Transverse colon (tissue), 4 donors: ENCODE data around the gene GDE1. TPM values are rescaled to one million over a fixed set of nuclear protein-coding genes. Genes with fewer than 3 reads are reported as not detected.

Experiments
- DNase-seq: peaks from one replicate; pipeline ENCODE4 v3.0.0-alpha.2; 2019
- H3K27ac ChIP-seq, 4 donors: fragments of 200-600 bp; sonication (generic); 2 replicates each; pipeline ENCODE4 v1.5.1; 2016 to 2018; ENCODE audit warnings: inconsistent platforms in 4 of 4
- H3K27me3 ChIP-seq: fragments of 200-600 bp; sonication (generic); 2 replicates; pipeline ENCODE4 v1.5.1; 2017; ENCODE audit warnings: inconsistent platforms
- H3K36me3 ChIP-seq, 4 donors: fragments of 200-600 bp; sonication (generic); 2 replicates each; pipeline ENCODE4 v1.5.1; 2017 to 2019; ENCODE audit warnings: inconsistent platforms in 4 of 4
- H3K4me1 ChIP-seq, 4 donors: fragments of 200-600 bp; sonication (generic); 2 replicates each; pipeline ENCODE4 v1.5.1; 2017 to 2020; ENCODE audit warnings: inconsistent platforms in 4 of 4
- H3K4me3 ChIP-seq, 4 donors: fragments of 200-600 bp; sonication (generic); 1 replicate in 1 of 4; 2 replicates in 3 of 4; pipeline versions ENCODE4 v1.5.1 to v1.6.1; 2017 to 2019; ENCODE audit warnings: inconsistent platforms in 4 of 4
- H3K9me3 ChIP-seq, 2 donors: fragments of 200-600 bp; sonication (generic); 2 replicates each; pipeline ENCODE4 v1.5.1; 2017 to 2019; ENCODE audit warnings: inconsistent platforms in 2 of 2
- EP300 ChIP-seq: sonication (generic); formaldehyde crosslinking; IDR thresholded peaks from one replicate; pipeline ENCODE4 v1.6.1; 2017; ENCODE audit warnings: antibody characterized with exemption, low read depth
- POLR2A ChIP-seq: fragments of 450-650 bp; IDR thresholded peaks from one replicate; pipeline ENCODE4 v1.6.1; 2016; ENCODE audit warnings: antibody characterized with exemption, mild to moderate bottlenecking, moderate library complexity
- POLR2AphosphoS5 ChIP-seq, 3 donors: sonication (generic); formaldehyde crosslinking; IDR thresholded peaks; one replicate each; pipeline ENCODE4 v1.6.1; 2016; ENCODE audit warnings: antibody characterized with exemption in 3 of 3
- WGBS, 2 donors: methylation state at CpG; one replicate each; pipeline ENCODE4 v1.1.5; 2018; ENCODE audit warnings: low coverage in 1 of 2; 5-methylcytosine and 5-hydroxymethylcytosine counted together
- in situ Hi-C, 4 donors: fragments of 200-750 bp; cut with MboI; loops; one replicate each; pipeline versions ENCODE4 v1.15.0 to v1.15.1; 2017; ENCODE audit warnings: low sequenced_read_pairs in 3 of 4, low pct_ligation_motif_present in 1 of 4, low pct_unique_long_range_greater_than_20kb in 1 of 4
- intact Hi-C: fragments of 100-400 bp; cut with DNase I; formaldehyde crosslinking; loops from one replicate; pipeline ENCODE4 v1.15.1; 2023; ENCODE audit warnings: low total_unique reads
- total RNA-seq, 4 donors: library from RNA; depleted of rRNA; stranded (reverse); fragments of >200 nt; gene quantifications; one replicate each; pipeline ENCODE4 v1.1.0, GENCODE V29; 2016
- TF ChIP-seq, protein P1 (sequence below), 5 experiments: fragments of 200-600 bp in 3 of 5; fragments of 450-650 bp in 2 of 5; sonication (generic) in 3 of 5; IDR thresholded peaks; 1 replicate in 2 of 5; 2 replicates in 3 of 5; pipeline ENCODE4 v1.5.1; 2016 to 2017; ENCODE audit warnings: antibody characterized with exemption in 5 of 5, inconsistent platforms in 3 of 5, mild to moderate bottlenecking in 2 of 5, moderate library complexity in 1 of 5

Gene GDE1
- total RNA-seq, 4 donors from 2014 or later, result 47.5 to 120 (median 96.8) TPM

DNA sequence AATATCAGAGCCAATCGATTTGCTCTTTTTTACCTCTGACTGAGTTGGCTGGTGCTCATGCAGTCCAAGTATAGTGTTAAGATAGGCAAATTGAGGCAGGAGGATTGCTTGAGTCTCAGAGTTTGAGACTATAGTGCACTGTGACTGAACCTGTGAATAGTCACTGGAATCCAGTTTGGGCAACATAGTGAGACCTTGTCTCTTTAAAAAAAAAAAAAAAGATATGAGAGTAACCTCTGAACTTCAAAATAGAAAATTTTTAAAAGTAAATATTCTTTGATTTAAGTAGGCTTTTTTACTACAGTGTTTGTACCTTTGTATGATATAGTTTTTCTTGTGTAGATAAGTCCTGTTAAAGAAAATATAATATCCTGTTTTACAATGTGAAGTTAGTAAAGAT, 5.3 kb upstream of the GDE1 start:
- no peak for TF ChIP-seq POLR2AphosphoS5 (IDR thresholded peaks at IDR 0.05)
- TF ChIP-seq, protein P1, sequence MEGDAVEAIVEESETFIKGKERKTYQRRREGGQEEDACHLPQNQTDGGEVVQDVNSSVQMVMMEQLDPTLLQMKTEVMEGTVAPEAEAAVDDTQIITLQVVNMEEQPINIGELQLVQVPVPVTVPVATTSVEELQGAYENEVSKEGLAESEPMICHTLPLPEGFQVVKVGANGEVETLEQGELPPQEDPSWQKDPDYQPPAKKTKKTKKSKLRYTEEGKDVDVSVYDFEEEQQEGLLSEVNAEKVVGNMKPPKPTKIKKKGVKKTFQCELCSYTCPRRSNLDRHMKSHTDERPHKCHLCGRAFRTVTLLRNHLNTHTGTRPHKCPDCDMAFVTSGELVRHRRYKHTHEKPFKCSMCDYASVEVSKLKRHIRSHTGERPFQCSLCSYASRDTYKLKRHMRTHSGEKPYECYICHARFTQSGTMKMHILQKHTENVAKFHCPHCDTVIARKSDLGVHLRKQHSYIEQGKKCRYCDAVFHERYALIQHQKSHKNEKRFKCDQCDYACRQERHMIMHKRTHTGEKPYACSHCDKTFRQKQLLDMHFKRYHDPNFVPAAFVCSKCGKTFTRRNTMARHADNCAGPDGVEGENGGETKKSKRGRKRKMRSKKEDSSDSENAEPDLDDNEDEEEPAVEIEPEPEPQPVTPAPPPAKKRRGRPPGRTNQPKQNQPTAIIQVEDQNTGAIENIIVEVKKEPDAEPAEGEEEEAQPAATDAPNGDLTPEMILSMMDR (IDR thresholded peaks at IDR 0.05), result no peak
- no peak for TF ChIP-seq EP300
- no peak for TF ChIP-seq POLR2A
- Histone ChIP-seq H3K27me3 (no peaks in the 10 kb centered on the region), H3K4me3 (no peak overlapping the region), H3K27ac (no peak overlapping the region), H3K9me3 (no peaks in the 10 kb centered on the region), H3K4me1 (peaks cover 0 to 26% (median 10%) of the 10 kb centered on the region in 4 donors), H3K36me3 (peaks cover 0 to 14% (median 2%) of the 10 kb centered on the region in 4 donors)
- no peak for DNase-seq
- in situ Hi-C loops, result no loop called here
- 84 to 100% methylated on average over 1 of the region's 1 CpG for WGBS, 2 donors
- intact Hi-C loops, result no loop called here

GRCh38 chr16:19525385-19525723, 3.5 kb upstream of the GDE1 start:
- TF ChIP-seq POLR2A, result no peak
- TF ChIP-seq POLR2AphosphoS5 (IDR thresholded peaks at IDR 0.05), result no peak
- TF ChIP-seq EP300, result no peak
- TF ChIP-seq, protein P1 (IDR thresholded peaks at IDR 0.05), result no peak
- Histone ChIP-seq H3K9me3 (no peaks in the 10 kb centered on the region), H3K27ac (no peak overlapping the region), H3K36me3 (peaks cover 0 to 14% (median 2%) of the 10 kb centered on the region in 4 donors), H3K27me3 (no peaks in the 10 kb centered on the region), H3K4me3 (no peak overlapping the region), H3K4me1 (peaks cover under 1 to 35% (median 18%) of the 10 kb centered on the region in 4 donors)
- no peak for DNase-seq
- WGBS, 2 donors, result 82 to 94% methylated on average over 2 of the region's 2 CpGs
- intact Hi-C loops (no loop called here), in situ Hi-C loops (no loop called here)

- no peak for TF ChIP-seq EP300
- TF ChIP-seq POLR2AphosphoS5 (IDR thresholded peaks at IDR 0.05), result no peak
- no peak for TF ChIP-seq POLR2A
- TF ChIP-seq, protein P1 (IDR thresholded peaks at IDR 0.05), result no peak
- Histone ChIP-seq H3K27ac (peak overlapping the region; percentile 77 to 96 (median 80)), H3K27me3 (no peaks in the 10 kb centered on the region), H3K4me3 (peak overlapping the region; percentile 63 to 93 (median 75)), H3K9me3 (no peaks in the 10 kb centered on the region), H3K36me3 (peaks cover 0 to 14% (median 2%) of the 10 kb centered on the region in 4 donors), H3K4me1 (peaks cover 6 to 40% (median 23%) of the 10 kb centered on the region in 4 donors)
- WGBS, 2 donors, result 33 to 39% methylated on average over 15 to 19 of the region's 19 CpGs
- DNase-seq, result no peak
- intact Hi-C loops (loop anchor here (5.0 kb wide), 1 partner anchor 33 kb away; the partner anchor contains the start of gene VPS35L), in situ Hi-C loops (loop anchor here in 2 of 4 donors (25.0 kb wide), 1 partner anchor 437 kb away; no protein-coding TSS in a partner anchor)
These were observed 2.9 kb upstream of the GDE1 start for GRCh38 chr16:19524616-19525384.

GRCh38 chr16:19524356-19524615, 2.4 kb upstream of the GDE1 start:
- in situ Hi-C loops, result loop anchor here in 2 of 4 donors (25.0 kb wide), 1 partner anchor 437 kb away; no protein-coding TSS in a partner anchor
- peaks cover 0 to 14% (median 2%) of the 10 kb centered on the region in 4 donors for H3K36me3 ChIP-seq
- DNase-seq, result no peak
- intact Hi-C loops, result loop anchor here (5.0 kb wide), 1 partner anchor 33 kb away; the partner anchor contains the start of gene VPS35L
- H3K4me1 ChIP-seq, result peaks cover 9 to 46% (median 27%) of the 10 kb centered on the region in 4 donors
- H3K9me3 ChIP-seq, result no peaks in the 10 kb centered on the region
- TF ChIP-seq POLR2A, result no peak
- TF ChIP-seq, protein P1 (IDR thresholded peaks at IDR 0.05), result no peak
- no peak for TF ChIP-seq EP300
- TF ChIP-seq POLR2AphosphoS5 (IDR thresholded peaks at IDR 0.05), result no peak
- H3K27me3 ChIP-seq, result no peaks in the 10 kb centered on the region
- peak overlapping the region; percentile 77 to 96 (median 80) for H3K27ac ChIP-seq
- WGBS, 2 donors, result 0% methylated on average over 11 of the region's 11 CpGs; no CpG with 5 or more reads in 1 of the 2 donors
- H3K4me3 ChIP-seq, result peak overlapping the region; percentile 63 to 93 (median 75)
